H1 (cell line): ENCODE results near the gene LTF. TPM values are rescaled to one million over a fixed set of nuclear protein-coding genes. Genes with fewer than 3 reads are reported as not detected.

Experiments
- KDM5A ChIP-seq: fragments of 200-600 bp; IDR thresholded peaks from 2 replicates; pipeline ENCODE4 v1.7.1; 2012; ENCODE audit warnings: mild to moderate bottlenecking, low read length, inconsistent platforms, mixed read lengths
- MAFK ChIP-seq: IDR thresholded peaks from 2 replicates; pipeline ENCODE4 v1.6.1; 2012; ENCODE audit warnings: low read depth, mild to moderate bottlenecking, improper control_type of control experiment, low read length
- SP4 ChIP-seq: IDR thresholded peaks from 2 replicates; pipeline ENCODE4 v1.6.1; 2012; ENCODE audit warnings: low read length, inconsistent platforms
- SRF ChIP-seq: IDR thresholded peaks from 2 replicates; pipeline ENCODE4 v1.6.1; 2011; ENCODE audit warnings: mild to moderate bottlenecking, low read depth, low read length, moderate library complexity
- TAF1 ChIP-seq: IDR thresholded peaks from 2 replicates; pipeline ENCODE4 v1.6.1; 2011; ENCODE audit warnings: mild to moderate bottlenecking, low read depth, low read length
- polyA plus RNA-seq, 7 experiments: library from polyadenylated mRNA; depleted of rRNA in 3 of 7; stranded (reverse) in 5 of 7; unstranded in 2 of 7; fragments of >200 nt in 5 of 7; fragments of 200-250 nt in 2 of 7; gene quantifications; 1 replicate in 5 of 7; 2 replicates in 1 of 7; 4 replicates in 1 of 7; pipeline versions ENCODE4 v1.2.1 to v1.2.3, GENCODE V29; 2011 to 2013; ENCODE audit warnings: missing spikeins in 2 of 7, mixed read lengths in 2 of 7
- total RNA-seq: library from RNA; stranded (reverse); fragmentation: NEBNext Ultra II Directional; extraction: Animal tissue kit (Norgen Biotek cat#: 25700); gene quantifications from 2 replicates; pipeline ENCODE4 v1.2.1, GENCODE V29; 2021

LTF gene
- total and polyA plus RNA-seq, 2 of the 8 experiments (the other 6 are each of a cell fraction or from before 2014, with no cell fraction given): 0.23 to 0.99 TPM

DNA sequence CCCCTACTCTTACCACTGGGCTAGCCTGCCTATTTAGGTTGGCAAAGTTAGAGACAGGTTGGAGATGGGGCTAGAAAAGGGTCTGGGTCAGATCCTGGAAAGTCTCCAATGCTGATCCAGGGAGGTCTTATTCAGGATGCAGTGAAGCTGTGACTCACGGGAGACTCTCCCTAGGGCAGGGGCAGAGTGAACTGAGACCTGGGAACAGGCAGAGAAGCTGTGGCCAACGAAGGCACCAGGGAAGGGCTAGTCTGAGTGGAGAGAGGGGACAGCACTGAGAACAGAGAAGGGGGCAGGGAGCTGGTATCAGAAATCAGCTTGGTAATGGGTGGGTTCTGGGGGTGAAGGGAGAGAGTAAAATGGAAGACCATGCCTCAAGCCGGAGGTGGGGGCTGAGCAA, 2.2 kb downstream of the LTF start (continued):
- TF ChIP-seq TAF1 (no peak), MAFK (no peak), KDM5A (no peak), SP4 (no peak), SRF (no peak)
